SK-N-SH (cell line): ENCODE results near the gene MAOA.

Experiments
- EP300 ChIP-seq, 2 experiments: IDR thresholded peaks; 2 replicates each; pipeline versions ENCODE4 v1.4.0 to v1.6.1; 2012; ENCODE audit warnings: borderline replicate concordance in 1 of 2, low read depth in 1 of 2, low read length in 1 of 2
- EZH2phosphoT487 ChIP-seq: fragments of 200-600 bp; sonication (generic); IDR thresholded peaks from 2 replicates; pipeline ENCODE4 v1.6.1; 2017; ENCODE audit warnings: low read depth, mixed run types, mild to moderate bottlenecking, antibody characterized with exemption, moderate library complexity, borderline replicate concordance
- FOSL2 ChIP-seq: IDR thresholded peaks from 2 replicates; pipeline ENCODE4 v1.4.0; 2012; ENCODE audit warnings: low read depth, mild to moderate bottlenecking, moderate library complexity, borderline replicate concordance
- FOXJ3 ChIP-seq: sonication (generic); formaldehyde crosslinking; IDR thresholded peaks from 2 replicates; pipeline ENCODE4 v1.5.1; 2020; ENCODE audit warnings: mild to moderate bottlenecking, missing genetic modification reagents
- JUND ChIP-seq: IDR thresholded peaks from 2 replicates; pipeline ENCODE4 v1.4.0; 2012
- POLR2AphosphoS5 ChIP-seq: IDR thresholded peaks from 2 replicates; pipeline ENCODE4 v1.6.1; 2012; ENCODE audit warnings: low read depth, low read length
- RCOR1 ChIP-seq: fragments of 150-350 bp; IDR thresholded peaks from 2 replicates; pipeline ENCODE4 v1.6.1; 2017; ENCODE audit warnings: antibody characterized with exemption, low read length
- TCF12 ChIP-seq: IDR thresholded peaks from 2 replicates; pipeline ENCODE4 v1.4.0; 2012
- YY1 ChIP-seq: IDR thresholded peaks from 2 replicates; pipeline ENCODE4 v1.4.0; 2012; ENCODE audit warnings: low read depth, mild to moderate bottlenecking
- TF ChIP-seq, protein P1 (sequence below): fragments of 200-600 bp; sonication (generic); IDR thresholded peaks from 2 replicates; pipeline ENCODE4 v1.6.1; 2017; ENCODE audit warnings: antibody characterized with exemption, mild to moderate bottlenecking, moderate library complexity
- TF ChIP-seq, protein P2 (sequence below): IDR thresholded peaks from 2 replicates; pipeline ENCODE4 v1.6.1; 2012; ENCODE audit warnings: mild to moderate bottlenecking, low read depth, low read length, moderate library complexity
- TF ChIP-seq, protein P3 (sequence below): fragments of 150-350 bp; IDR thresholded peaks from 2 replicates; pipeline ENCODE4 v1.6.1; 2017; ENCODE audit warnings: antibody characterized with exemption, low read length, low read depth, borderline replicate concordance
- TF ChIP-seq, protein P4 (sequence below): IDR thresholded peaks from 2 replicates; pipeline ENCODE4 v1.4.0; 2012; ENCODE audit warnings: low read depth

DNA sequence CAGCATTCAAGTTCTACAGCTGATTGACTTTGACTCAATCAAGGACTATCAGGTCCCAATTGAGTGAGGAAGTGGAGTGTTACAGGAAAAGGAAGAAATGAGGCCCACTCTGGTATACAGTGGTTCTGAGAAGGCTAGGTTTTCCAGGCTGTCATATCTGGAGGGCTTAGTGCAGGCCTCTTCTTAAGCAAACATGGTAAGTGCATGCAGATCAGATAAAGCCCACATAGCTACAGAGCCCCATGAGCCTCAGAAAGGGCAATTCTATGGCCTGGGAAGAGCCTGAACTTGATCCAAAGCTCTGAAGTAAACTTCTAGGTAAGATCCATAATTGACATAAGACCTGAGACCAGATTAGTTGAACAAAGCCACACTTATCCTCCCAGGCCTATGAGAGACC is 29.0 kb upstream of the MAOA start:
- TF ChIP-seq, protein P1, sequence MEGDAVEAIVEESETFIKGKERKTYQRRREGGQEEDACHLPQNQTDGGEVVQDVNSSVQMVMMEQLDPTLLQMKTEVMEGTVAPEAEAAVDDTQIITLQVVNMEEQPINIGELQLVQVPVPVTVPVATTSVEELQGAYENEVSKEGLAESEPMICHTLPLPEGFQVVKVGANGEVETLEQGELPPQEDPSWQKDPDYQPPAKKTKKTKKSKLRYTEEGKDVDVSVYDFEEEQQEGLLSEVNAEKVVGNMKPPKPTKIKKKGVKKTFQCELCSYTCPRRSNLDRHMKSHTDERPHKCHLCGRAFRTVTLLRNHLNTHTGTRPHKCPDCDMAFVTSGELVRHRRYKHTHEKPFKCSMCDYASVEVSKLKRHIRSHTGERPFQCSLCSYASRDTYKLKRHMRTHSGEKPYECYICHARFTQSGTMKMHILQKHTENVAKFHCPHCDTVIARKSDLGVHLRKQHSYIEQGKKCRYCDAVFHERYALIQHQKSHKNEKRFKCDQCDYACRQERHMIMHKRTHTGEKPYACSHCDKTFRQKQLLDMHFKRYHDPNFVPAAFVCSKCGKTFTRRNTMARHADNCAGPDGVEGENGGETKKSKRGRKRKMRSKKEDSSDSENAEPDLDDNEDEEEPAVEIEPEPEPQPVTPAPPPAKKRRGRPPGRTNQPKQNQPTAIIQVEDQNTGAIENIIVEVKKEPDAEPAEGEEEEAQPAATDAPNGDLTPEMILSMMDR: no peak
- TF ChIP-seq, protein P2, sequence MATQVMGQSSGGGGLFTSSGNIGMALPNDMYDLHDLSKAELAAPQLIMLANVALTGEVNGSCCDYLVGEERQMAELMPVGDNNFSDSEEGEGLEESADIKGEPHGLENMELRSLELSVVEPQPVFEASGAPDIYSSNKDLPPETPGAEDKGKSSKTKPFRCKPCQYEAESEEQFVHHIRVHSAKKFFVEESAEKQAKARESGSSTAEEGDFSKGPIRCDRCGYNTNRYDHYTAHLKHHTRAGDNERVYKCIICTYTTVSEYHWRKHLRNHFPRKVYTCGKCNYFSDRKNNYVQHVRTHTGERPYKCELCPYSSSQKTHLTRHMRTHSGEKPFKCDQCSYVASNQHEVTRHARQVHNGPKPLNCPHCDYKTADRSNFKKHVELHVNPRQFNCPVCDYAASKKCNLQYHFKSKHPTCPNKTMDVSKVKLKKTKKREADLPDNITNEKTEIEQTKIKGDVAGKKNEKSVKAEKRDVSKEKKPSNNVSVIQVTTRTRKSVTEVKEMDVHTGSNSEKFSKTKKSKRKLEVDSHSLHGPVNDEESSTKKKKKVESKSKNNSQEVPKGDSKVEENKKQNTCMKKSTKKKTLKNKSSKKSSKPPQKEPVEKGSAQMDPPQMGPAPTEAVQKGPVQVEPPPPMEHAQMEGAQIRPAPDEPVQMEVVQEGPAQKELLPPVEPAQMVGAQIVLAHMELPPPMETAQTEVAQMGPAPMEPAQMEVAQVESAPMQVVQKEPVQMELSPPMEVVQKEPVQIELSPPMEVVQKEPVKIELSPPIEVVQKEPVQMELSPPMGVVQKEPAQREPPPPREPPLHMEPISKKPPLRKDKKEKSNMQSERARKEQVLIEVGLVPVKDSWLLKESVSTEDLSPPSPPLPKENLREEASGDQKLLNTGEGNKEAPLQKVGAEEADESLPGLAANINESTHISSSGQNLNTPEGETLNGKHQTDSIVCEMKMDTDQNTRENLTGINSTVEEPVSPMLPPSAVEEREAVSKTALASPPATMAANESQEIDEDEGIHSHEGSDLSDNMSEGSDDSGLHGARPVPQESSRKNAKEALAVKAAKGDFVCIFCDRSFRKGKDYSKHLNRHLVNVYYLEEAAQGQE: no peak
- no peak for TF ChIP-seq POLR2AphosphoS5
- no peak for TF ChIP-seq FOSL2
- TF ChIP-seq, protein P3, sequence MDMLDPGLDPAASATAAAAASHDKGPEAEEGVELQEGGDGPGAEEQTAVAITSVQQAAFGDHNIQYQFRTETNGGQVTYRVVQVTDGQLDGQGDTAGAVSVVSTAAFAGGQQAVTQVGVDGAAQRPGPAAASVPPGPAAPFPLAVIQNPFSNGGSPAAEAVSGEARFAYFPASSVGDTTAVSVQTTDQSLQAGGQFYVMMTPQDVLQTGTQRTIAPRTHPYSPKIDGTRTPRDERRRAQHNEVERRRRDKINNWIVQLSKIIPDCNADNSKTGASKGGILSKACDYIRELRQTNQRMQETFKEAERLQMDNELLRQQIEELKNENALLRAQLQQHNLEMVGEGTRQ: no peak
- no peak for TF ChIP-seq EZH2phosphoT487
- no peak for TF ChIP-seq EP300 (IDR thresholded peaks at IDR 0.05; ENCODE audit: borderline replicate concordance in 1 of 2, low read depth in 1 of 2, low read length in 1 of 2)
- no peak for TF ChIP-seq TCF12
- no peak for TF ChIP-seq JUND
- no peak for TF ChIP-seq FOXJ3 (CRISPR knock-in tag)
- TF ChIP-seq, protein P4, sequence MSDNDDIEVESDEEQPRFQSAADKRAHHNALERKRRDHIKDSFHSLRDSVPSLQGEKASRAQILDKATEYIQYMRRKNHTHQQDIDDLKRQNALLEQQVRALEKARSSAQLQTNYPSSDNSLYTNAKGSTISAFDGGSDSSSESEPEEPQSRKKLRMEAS: no peak
- TF ChIP-seq YY1: no peak
- no peak for TF ChIP-seq RCOR1
